Activated gamma-delta T cell treated with Interleukin-2 at 50 U/mL for 16 hours (primary cell): ENCODE measurements around the gene AKAP13.
A peak's percentile ranks its signal among the peaks of the same experiment; 100 is the strongest.
"Not testable (repeated sequence)": the region's sequence is repeated elsewhere in the genome, so short reads cannot be mapped to it uniquely, and the experiment has no call there.

Source experiments
- DNase-seq: peaks from one replicate; pipeline ENCODE4 v3.0.0-alpha.2; 2020

Gene AKAP13

DNA sequence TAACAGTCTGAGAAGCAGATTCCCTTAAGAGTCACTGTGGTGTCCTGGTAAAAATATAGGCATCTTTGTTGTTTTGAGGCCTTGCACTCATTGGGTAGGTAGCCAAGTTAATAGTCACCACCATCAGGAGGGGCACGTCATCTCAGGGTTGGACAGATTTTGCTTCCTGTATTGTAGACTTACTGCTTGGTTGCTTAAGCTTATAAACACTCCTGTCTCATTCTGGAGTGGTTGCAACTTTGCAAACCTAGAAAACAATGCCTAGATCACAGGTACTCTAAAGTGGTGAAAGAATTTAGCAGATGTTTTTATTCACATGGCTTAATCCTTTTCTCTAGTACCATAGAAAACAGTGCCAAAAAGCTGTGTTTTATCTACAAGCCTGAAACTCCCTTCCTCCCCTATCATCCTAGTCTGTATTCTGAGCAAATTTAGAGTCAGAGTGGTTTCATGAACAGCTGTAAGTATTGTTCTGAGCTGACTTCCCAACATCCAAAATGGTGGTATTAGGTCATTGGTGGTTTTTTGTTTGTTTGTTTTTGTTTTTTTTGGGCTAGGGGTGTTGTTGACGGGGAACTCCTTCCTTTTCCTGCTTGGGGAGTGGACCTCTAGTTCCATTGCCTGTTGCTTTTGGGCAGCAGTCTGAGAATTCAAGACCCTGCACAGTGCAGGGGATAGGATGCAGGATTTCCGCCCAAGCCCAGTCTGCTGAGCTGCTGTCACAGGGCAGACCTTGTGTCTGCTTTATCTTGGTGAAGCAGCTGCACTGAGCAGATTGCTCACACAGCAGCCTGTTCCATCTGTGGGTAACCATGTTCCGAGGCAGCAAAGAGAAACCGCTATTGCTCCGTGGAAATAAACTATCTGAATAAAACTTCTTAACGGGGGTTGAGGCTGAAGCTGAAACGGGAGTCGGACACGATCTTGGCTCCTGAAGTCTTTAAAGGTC, 202.0 kb downstream of the AKAP13 start:
- DNase-seq = peak; percentile 66

GRCh38 chr15:85583442-85583841, 203.0 kb downstream of the AKAP13 start:
- DNase-seq = peak; percentile 4

DNA sequence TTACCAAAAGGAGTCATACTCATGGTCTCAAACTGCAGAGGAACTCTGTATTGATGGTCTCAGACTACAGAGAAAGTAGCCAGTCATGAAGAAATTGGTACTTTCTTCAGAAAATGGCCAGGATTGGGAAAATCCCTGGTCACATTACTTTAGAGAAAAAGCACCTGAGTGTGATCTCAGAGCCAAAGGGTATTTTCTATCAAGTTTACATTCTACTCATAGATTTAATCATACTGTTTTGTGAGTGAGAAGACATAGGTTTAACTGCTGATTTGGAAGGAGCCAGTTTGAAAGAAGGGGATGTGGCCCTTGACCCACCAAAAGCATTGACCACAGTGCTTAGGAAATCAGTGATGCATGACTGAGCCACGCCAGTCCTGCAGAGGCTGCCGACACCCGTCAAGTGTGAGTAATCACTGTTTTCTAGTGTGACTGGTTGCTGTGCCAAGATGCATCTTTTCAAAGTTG, 203.6 kb downstream of the AKAP13 start:
- peak; percentile 20 for DNase-seq

- no peak for DNase-seq
Measured at GRCh38 chr15:85584872-85585271, 204.5 kb downstream of the AKAP13 start.

- not testable (repeated sequence) for DNase-seq
Measured at GRCh38 chr15:85586196-85586595, 205.8 kb downstream of the AKAP13 start.

DNA sequence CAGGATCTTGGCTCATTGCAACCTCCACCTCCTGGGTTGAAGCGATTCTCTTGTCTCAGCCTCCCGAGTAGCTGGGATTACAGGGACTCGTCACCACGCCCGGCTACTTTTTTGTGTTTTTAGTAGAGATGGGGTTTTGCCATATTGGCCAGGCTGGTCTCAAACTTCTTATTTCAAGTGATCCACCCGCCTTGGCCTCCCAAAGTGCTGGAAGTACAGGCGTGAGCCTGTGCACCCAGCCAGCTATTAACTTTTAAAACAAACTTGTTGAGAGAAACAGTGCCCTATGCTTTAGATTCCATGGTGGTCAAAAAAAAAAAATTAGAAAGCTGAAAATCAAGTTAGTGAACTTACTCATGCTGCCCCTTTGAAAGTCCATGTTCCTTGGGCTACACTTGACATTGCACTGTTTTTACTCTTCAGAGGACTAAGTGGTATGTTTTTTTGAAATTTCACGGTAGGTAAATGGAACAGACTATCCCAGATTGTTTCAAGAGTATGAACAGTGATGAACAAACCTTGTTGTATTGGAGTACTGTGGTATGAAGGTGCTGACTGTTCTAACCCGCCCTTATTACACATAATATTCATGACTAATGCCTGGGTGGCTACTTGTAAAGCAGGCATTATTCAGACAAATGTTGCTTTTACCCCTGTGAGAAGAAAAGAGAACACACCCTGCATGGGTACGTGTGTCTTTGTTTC, 207.5 kb downstream of the AKAP13 start:
- DNase-seq = no peak

DNA sequence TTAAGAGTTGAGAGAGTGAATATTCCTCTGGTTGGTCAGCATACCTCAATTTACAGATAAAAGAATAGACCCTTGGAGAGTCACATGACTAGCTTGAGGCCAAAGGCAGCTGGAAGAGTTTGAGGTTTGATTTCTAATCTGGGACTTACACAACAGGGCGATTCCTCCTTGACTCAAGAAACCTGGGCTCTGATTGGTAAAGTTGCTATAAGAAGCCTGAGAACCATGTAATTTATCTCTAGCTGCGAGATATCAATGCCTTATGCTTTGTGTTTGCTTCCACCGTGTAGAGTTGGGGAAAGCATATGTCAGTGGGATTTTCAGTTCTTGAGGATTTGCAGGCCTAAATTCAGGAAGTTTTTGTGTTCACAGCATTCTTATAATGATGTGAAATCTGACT, 208.3 kb downstream of the AKAP13 start:
- DNase-seq = no peak

DNA sequence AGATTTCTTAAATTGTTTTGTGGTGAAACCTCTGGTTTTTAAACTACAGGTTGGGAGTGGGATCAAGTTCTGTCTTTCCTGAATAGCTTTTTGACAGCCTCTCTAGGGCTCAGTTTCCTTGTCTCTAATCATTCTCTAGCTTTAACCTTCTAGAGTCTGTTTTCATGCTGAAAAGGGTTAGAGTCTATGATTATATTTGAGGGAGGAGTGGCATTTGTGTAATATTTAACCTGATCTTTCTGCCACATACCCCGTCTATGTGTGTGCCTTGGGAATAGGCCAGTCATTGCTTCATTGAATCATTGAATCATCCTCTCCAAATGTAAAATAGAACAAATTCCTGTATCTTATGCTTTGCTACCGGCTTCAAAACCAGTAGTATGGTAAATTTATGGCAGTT, 209.4 kb downstream of the AKAP13 start:
- DNase-seq = no peak

DNA sequence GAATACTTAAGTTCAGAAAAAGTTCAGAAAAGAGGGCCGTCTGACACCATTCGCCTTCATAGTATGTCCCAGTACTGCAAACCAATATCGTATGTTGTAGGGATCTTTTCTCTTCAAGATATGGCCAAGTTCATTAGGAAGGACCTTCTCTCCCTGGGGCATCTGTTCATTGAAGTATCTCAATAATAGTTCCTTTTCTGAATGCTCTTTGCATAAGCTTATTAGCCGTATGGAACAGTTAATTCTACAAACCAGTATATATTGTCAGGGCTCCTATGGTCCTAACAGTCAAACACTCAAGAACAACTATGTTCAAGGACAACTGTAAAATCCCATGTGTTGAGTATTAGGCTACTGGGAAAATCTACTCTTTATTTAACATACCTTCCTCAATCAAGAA, 211.2 kb downstream of the AKAP13 start:
- no peak for DNase-seq

GRCh38 chr15:85592148-85592547, 211.7 kb downstream of the AKAP13 start:
- no peak for DNase-seq

- no peak for DNase-seq
Measured at GRCh38 chr15:85593809-85594445, 213.5 kb downstream of the AKAP13 start.

DNA sequence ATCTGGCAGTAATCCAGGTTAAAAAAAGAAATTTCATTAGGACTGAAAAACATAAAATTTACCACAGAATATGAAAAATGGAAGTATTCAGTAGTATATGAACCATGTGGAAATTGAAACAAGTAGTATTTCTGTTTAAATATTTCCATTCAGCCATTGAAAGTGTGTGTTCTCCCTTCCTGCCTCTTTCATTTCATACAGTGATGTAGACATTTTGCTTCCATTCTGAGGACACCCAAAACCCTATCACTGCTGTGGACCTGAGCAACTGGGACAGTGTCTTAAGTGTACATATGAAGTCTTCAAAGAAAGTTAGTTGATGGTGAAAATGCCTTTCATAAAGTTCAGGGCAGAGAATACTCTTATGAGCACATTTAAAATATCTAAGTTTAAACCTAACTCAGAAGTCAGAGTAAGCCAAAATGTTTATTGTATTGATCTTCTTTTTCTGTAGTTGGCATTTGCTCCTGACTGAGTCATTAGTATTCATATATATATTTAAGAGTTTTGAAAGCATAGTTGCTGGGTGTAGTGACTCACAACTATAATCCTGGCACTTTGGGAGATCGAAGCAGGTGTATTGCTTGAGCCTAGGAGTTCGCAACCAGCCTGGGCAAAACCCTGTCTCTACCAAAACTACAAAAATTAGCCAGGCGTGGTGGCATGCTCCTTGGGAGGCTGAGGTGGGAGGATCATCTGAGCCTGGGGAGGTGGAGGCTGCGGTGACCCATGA, 215.6 kb downstream of the AKAP13 start:
- DNase-seq = no peak

DNA sequence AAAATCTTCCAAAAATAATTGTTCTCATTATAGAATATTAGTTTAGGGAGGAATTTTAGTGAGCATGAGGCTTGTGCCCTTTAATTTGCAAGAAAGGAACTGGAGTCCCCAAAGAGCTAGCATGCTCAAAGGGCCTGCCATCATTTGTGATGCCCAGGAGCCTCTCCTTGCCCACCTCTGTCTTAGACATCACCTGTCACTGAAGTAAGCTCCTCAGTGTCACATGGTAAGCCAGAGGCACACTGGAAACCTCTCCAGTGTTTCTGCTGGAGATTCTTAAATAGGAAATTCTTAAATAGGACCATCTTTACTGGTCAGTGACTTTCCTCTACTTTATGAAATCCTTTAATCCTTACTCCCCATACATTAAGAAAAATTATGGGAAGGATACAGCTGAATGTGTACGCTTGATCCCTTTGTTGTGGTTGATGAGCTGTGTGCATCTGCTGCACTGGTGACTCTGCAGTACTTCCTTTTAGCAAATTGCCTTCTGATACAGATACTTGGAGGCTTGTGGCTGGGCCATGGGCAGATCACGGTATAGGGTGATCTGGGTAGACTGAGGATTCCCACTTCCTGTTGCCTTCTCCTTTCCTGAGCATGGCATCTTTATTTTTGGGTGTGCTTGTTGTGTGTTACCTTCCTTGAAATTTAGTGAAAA, 216.9 kb downstream of the AKAP13 start:
- DNase-seq = peak; percentile 23

- no peak for DNase-seq
Measured at GRCh38 chr15:85598219-85598618, 217.8 kb downstream of the AKAP13 start.

DNA sequence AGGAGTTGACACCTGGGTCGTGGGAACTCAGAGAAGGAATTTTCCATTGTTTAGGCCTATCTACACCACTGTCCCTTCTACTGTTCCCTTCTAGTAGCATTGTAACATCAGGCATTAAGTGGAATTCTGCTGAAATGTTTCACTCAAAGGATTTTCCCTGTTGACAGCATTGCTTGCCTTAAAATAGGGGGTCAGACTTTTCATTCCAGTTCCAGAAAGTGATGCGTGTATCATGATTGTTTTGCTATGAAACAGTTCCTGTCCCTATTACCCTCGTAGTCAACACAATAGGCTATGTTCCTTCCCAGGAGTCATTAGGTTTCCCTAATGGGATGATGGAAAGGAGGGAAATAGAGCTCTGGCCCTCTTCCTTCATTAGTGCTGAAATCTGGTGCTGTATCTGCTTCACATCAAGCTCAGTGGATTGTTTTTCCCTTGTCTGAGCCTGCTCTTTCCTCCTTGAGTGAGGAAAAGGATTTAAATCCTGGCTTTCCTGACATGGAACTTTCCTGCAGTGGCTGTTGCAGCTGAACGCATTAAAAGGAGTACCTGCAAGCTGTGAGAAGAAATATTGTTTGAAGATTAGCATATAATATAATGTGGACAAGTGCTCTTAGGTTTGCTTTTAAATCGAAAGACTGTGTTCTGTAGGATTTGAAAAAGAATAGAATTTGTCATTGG, 218.5 kb downstream of the AKAP13 start:
- DNase-seq = no peak

- DNase-seq = no peak
Measured at GRCh38 chr15:85600001-85600400, 219.6 kb downstream of the AKAP13 start.

DNA sequence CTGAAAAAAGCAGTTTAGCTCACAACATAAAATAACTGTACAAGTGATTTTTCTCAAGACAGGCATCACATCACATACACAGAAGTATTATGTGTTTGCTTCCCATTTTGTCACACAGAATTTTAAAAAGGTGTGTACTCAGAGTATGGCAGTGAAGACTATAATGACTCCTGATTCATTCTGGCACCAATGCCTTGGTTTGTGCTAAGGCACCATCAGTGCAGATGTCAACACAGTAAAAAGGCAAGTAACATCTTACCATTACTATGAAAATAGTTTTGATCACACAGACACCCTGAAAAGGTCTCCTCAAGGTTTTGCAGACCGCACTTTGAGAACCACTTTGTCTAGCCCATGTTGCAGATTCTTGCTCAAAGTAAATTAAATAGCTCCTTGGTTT, 222.8 kb downstream of the AKAP13 start:
- no peak for DNase-seq

DNA sequence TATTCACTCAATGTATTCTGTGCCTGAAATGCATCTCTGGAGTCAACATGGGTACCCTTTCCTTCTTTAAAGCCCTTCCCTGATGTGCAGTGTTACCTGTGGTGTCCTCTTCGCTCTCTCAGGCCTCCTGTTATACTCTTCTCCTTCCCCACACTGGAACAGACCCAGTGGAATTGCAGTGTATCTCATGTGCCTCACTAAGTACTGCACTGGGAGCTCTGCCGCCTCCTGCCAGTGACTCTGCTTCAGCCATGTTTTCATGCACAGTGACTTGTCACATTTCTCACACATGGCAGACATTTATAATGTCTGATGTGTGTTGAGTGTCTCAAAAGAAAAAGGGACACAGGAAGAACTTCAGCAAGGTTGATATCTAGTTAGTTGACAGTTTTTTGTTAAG, 223.3 kb downstream of the AKAP13 start:
- DNase-seq = no peak

GRCh38 chr15:85604194-85604593, 223.8 kb downstream of the AKAP13 start:
- no peak for DNase-seq

GRCh38 chr15:85606738-85607137, 226.3 kb downstream of the AKAP13 start:
- DNase-seq = no peak

GRCh38 chr15:85607141-85607806, 226.9 kb downstream of the AKAP13 start:
- DNase-seq = no peak
